ENCODE measurements around the gene FYB1. TPM values are rescaled to one million over a fixed set of nuclear protein-coding genes. Genes with fewer than 3 reads are reported as not detected.

The FYB1 gene
- total and polyA plus RNA-seq, 2 of the 8 experiments (the other 6 are each of a cell fraction or from before 2014, with no cell fraction given): not detected

- TF ChIP-seq MAFK (IDR thresholded peaks at IDR 0.05; ENCODE audit: low read depth, low read length) (no peak), MAX (IDR thresholded peaks at IDR 0.05) (no peak), EGR1 (IDR thresholded peaks at IDR 0.05; ENCODE audit: borderline replicate concordance, low read depth, low read length) (no peak)
- Histone ChIP-seq H2BK5ac (ENCODE audit: low read depth, low read length) (no peak overlapping the region), H3K36me3 (ENCODE audit: control insufficient read depth in 2 of 4, insufficient read depth in 4 of 4, low read length in 3 of 4) (no peaks in the 10 kb centered on the region), H3K4me1 (replicated peaks in 1 of 4; ENCODE audit: control insufficient read depth in 3 of 4, insufficient read depth in 4 of 4, low read length in 3 of 4) (peaks cover 0 to 3% (median 0%) of the 10 kb centered on the region in 4 experiments; a peak in 1 of 7 replicates), H3K79me2 (ENCODE audit: control insufficient read depth in 1 of 2, insufficient read depth in 2 of 2, low read length in 2 of 2) (no peaks in the 10 kb centered on the region), H3K23ac (ENCODE audit: insufficient read length) (no peak overlapping the region), H3K9ac (replicated peaks in 1 of 4; ENCODE audit: extremely low read depth in 1 of 4, low read depth in 3 of 4, low read length in 3 of 4) (no peak overlapping the region), H3K56ac (replicated peaks; ENCODE audit: insufficient read length, low read depth, low read length) (no peak overlapping the region), H4K20me1 (replicated peaks in 1 of 2; ENCODE audit: control insufficient read depth in 1 of 2, insufficient read depth in 2 of 2, low read length in 2 of 2) (no peaks in the 10 kb centered on the region), H3K4ac (replicated peaks; ENCODE audit: insufficient read length, low read depth, low read length) (no peak overlapping the region), H3K9me3 (ENCODE audit: insufficient read depth in 2 of 2, low read depth in 1 of 2, low read length in 1 of 2) (no peaks in the 10 kb centered on the region), H2BK120ac (replicated peaks; ENCODE audit: low read depth, low read length) (no peak overlapping the region), H3K27me3 (replicated peaks in 1 of 4; ENCODE audit: control insufficient read depth in 3 of 4, extremely low read depth in 1 of 4, insufficient read depth in 3 of 4, low read length in 3 of 4) (no peaks in the 10 kb centered on the region), H3K79me1 (ENCODE audit: low read depth, low read length) (no peaks in the 10 kb centered on the region), H3K4me2 (ENCODE audit: insufficient read depth in 1 of 2, low read depth in 2 of 2, low read length in 2 of 2) (no peak overlapping the region), H2BK12ac (ENCODE audit: low read depth, low read length) (no peak overlapping the region), H2BK15ac (ENCODE audit: low read length) (no peak overlapping the region), H4K5ac (ENCODE audit: insufficient read length, low read depth, low read length) (no peak overlapping the region), H2AFZ (ENCODE audit: low read length) (0 out of 2 replicates have a peak overlapping the region, but pooled peaks have one; percentile 8), H3K23me2 (ENCODE audit: low read depth, low read length) (no peaks in the 10 kb centered on the region), H4K8ac (ENCODE audit: extremely low read depth, insufficient read depth, low read length) (no peak overlapping the region), H4K91ac (replicated peaks; ENCODE audit: insufficient read length, low read length) (no peak overlapping the region), H2AK5ac (ENCODE audit: low read depth, low read length) (no peak overlapping the region), H3K18ac (ENCODE audit: extremely low read depth, low read length) (no peak overlapping the region), H2BK20ac (ENCODE audit: low read length) (no peak overlapping the region), H3K27ac (ENCODE audit: low read depth, low read length) (no peak overlapping the region), H3K14ac (ENCODE audit: insufficient read length) (no peak overlapping the region), H3K4me3 (ENCODE audit: extremely low read depth in 1 of 4, insufficient read depth in 2 of 4, low read depth in 3 of 4, low read length in 4 of 4) (no peak overlapping the region)
- no peak for FAIRE-seq
- CTCF ChIA-PET (ENCODE audit: partially characterized antibody): interaction anchor here (0.8 to 2.7 kb wide), 3 partner anchors 9 to 72 kb away, joined by 3 to 17 read pairs (median 3); no protein-coding TSS in a partner anchor
- POLR2A ChIA-PET (ENCODE audit: partially characterized antibody): no interaction called here
- DNase-seq (ENCODE audit: low read depth in 1 of 2, low spot score in 2 of 2): no peak
- 86% methylated on average over 3 of the region's 3 CpGs; no CpG with 5 or more reads in 1 of the 2 experiments for WGBS, 2 experiments (ENCODE audit: extremely low coverage in 1 of 2, insufficient coverage in 1 of 2, insufficient read length in 1 of 2, insufficient replicate concordance in 2 of 2, low coverage in 1 of 2, low lambda C conversion rate in 2 of 2, missing lambda C conversion rate in 1 of 2)
Observed at GRCh38 chr5:39226100-39226451, 6.7 kb upstream of the FYB1 start.

All from H1 (cell line).